ENCODE data around the gene FARS2. TPM values are rescaled to one million over a fixed set of nuclear protein-coding genes. Genes with fewer than 3 reads are reported as not detected.

Gene FARS2
- total and polyA plus RNA-seq, 10 donors = 9.0 to 27.4 (median 19.8) TPM

DNA sequence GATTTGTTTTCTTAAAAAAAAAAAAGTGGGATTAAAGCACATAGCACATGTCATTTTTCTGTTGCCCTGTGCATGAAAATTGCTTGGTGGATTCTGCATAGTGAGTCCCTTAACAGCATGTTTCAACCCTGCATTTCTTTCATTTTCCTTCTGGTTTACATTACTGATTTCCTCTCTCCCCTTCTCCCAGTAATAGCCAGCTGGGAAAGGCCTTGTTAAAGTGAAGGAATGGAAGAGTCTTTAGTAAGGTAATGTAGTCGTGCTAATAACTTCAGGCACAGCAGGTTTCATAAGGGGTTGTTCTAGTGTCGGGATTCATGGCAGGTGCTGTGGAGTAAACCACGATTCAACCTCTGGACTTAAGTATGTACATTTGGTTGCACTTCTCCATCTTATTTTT, 202.4 kb downstream of the FARS2 start:
- TF ChIP-seq POLR2A (IDR thresholded peaks at IDR 0.05) (no peak), POLR2AphosphoS5 (IDR thresholded peaks at IDR 0.05) (no peak)
- TF ChIP-seq, protein P1, sequence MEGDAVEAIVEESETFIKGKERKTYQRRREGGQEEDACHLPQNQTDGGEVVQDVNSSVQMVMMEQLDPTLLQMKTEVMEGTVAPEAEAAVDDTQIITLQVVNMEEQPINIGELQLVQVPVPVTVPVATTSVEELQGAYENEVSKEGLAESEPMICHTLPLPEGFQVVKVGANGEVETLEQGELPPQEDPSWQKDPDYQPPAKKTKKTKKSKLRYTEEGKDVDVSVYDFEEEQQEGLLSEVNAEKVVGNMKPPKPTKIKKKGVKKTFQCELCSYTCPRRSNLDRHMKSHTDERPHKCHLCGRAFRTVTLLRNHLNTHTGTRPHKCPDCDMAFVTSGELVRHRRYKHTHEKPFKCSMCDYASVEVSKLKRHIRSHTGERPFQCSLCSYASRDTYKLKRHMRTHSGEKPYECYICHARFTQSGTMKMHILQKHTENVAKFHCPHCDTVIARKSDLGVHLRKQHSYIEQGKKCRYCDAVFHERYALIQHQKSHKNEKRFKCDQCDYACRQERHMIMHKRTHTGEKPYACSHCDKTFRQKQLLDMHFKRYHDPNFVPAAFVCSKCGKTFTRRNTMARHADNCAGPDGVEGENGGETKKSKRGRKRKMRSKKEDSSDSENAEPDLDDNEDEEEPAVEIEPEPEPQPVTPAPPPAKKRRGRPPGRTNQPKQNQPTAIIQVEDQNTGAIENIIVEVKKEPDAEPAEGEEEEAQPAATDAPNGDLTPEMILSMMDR (IDR thresholded peaks at IDR 0.05 in 8 of 11, conservative IDR thresholded peaks at IDR 0.05 in 3 of 11) = no peak
- 77 to 93% (median 89%) methylated on average over 3 of the region's 3 CpGs for WGBS, 5 donors
- Histone ChIP-seq H3K4me3 (no peak overlapping the region), H3K4me1 (no peaks in the 10 kb centered on the region), H3K27ac (no peak overlapping the region), H3K27me3 (replicated peaks in 1 of 7) (no peaks in the 10 kb centered on the region), H3K9me3 (peaks cover 0 to 5% (median 0%) of the 10 kb centered on the region in 8 donors), H3K36me3 (no peaks in the 10 kb centered on the region)
- DNase-seq = no peak
- intact Hi-C loops (cut with DNase I; ENCODE audit: low total_unique reads) = no loop called here

DNA sequence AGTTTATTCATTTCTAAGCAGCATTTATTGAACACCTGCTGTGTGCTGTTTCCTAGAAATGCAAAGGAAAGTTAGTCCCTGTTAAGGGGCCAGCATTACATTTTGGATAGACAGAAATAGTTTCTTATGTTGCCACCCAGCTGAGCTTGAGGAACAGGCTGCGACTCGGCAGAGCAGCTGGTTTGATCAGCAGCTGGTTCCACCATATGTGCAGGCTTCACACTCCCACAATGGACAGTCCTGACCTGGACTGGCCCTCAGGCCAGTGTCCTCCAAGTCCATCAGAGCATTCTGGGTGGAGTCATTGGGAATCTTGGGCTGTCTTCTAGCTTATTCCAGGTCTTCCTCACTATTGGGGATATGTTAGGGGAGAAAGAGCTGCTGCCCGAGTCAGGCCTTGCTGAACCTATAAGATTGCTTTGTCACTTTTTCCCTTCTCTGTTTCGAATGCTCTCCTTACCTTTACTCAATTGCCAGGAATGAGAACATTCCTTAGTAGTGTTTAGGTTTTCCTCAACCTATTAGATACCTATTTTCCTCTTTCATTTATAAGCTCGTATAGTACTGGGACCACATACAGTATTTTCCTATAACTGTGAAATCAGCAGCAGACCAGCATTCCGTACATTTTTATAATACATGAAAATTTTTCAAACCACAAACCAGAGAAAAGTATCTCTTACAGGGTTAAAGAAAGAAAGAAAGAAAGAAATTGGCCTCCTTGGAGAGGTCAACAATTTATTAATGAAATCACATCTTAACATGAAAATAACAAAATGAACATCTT, 203.0 kb downstream of the FARS2 start:
- WGBS, 5 donors = 83 to 96% (median 93%) methylated on average over 6 of the region's 6 CpGs
- TF ChIP-seq POLR2AphosphoS5 (IDR thresholded peaks at IDR 0.05) (no peak), POLR2A (IDR thresholded peaks at IDR 0.05) (no peak)
- TF ChIP-seq, protein P1 (IDR thresholded peaks at IDR 0.05 in 8 of 11, conservative IDR thresholded peaks at IDR 0.05 in 3 of 11) = no peak
- DNase-seq = no peak

DNA sequence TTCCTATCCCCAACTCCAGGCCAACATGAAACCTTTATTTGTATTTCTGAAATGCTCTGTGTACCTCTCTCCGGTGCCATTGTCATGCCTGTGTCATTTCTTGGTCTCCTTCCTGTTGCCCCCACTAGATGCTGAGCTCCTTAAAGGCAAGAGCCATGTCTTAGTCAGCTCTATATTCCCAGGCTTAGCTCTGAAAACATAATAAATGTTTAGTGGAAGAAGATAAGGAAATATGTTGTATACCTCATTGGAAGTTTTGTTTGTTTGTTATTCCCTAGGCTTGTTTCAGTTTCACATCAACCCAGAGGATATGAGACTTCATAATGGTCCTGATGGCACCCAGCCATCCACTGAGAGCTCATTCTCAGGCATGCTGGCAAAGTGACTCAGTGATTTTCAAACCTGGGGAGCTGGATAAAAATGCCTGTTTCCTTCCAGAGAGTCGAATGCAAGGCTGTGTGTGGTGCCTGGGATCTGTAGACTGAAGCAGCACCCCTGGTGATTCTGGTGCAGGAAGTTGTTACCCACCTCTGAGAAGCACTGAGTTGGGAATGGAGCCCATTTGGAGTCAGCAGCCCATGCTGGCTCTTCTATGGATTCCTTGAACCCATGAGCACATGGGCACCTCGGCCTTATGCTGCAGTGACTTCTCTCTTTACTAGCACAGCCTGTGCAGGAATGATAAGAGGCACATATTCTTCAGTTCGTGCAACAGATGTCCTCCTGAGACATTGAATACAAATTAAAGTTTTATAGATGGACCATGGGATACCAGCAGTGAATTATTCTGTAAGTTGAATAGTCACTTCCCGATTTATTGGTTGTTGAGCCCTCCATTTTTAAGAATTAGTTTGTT, 205.2 kb downstream of the FARS2 start:
- Histone ChIP-seq H3K4me1 (peaks cover 6 to 10% (median 8%) of the 10 kb centered on the region in 6 donors), H3K36me3 (peaks cover 0 to 5% (median 0%) of the 10 kb centered on the region in 6 donors), H3K4me3 (no peak overlapping the region), H3K27ac (no peak overlapping the region), H3K9me3 (peaks cover 0 to 2% (median 0%) of the 10 kb centered on the region in 8 donors), H3K27me3 (replicated peaks in 1 of 7) (no peaks in the 10 kb centered on the region)
- DNase-seq = no peak
- TF ChIP-seq POLR2A (IDR thresholded peaks at IDR 0.05) = no peak
- TF ChIP-seq POLR2AphosphoS5 (IDR thresholded peaks at IDR 0.05) = no peak
- TF ChIP-seq, protein P1 (IDR thresholded peaks at IDR 0.05 in 8 of 11, conservative IDR thresholded peaks at IDR 0.05 in 3 of 11) = no peak
- WGBS, 5 donors = 85 to 97% (median 89%) methylated on average over 5 of the region's 5 CpGs
- intact Hi-C loops (cut with DNase I; ENCODE audit: low total_unique reads) = no loop called here

More for the DNA sequence above, 203.0 kb downstream of the FARS2 start:
- Histone ChIP-seq H3K4me3 (no peak overlapping the region), H3K27ac (no peak overlapping the region), H3K9me3 (peaks cover 0 to 5% (median 0%) of the 10 kb centered on the region in 8 donors), H3K27me3 (replicated peaks in 1 of 7) (no peaks in the 10 kb centered on the region), H3K4me1 (no peaks in the 10 kb centered on the region), H3K36me3 (peaks cover 0 to 4% (median 0%) of the 10 kb centered on the region in 6 donors)
- intact Hi-C loops (cut with DNase I; ENCODE audit: low total_unique reads) = no loop called here

DNA sequence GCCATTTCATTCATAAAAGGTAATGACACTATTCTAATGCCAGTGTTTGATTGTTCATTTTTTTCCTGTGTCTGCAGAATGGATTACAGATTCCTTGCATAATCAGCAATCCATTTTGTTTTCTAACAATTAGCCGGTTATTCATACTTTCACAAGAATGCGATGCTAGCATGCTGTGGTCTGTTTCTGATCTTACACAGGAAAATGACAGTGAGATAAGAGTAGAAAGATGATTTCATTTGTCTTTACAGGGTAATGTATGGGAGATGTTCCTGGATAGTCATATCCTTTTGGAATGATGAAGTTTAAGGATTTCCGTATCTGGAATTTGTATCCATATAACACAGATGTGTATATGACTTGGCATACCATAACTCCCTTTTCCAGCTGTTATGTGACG, 207.3 kb downstream of the FARS2 start:
- Histone ChIP-seq H3K4me1 (peaks cover 6 to 14% (median 8%) of the 10 kb centered on the region in 6 donors), H3K9me3 (no peaks in the 10 kb centered on the region), H3K27ac (no peak overlapping the region), H3K36me3 (peaks cover 0 to 5% (median 0%) of the 10 kb centered on the region in 6 donors), H3K4me3 (no peak overlapping the region), H3K27me3 (replicated peaks in 1 of 7) (no peaks in the 10 kb centered on the region)
- TF ChIP-seq, protein P1 (IDR thresholded peaks at IDR 0.05 in 8 of 11, conservative IDR thresholded peaks at IDR 0.05 in 3 of 11) = no peak
- no peak for TF ChIP-seq POLR2AphosphoS5 (IDR thresholded peaks at IDR 0.05)
- TF ChIP-seq POLR2A (IDR thresholded peaks at IDR 0.05) = no peak
- WGBS, 5 donors = 91 to 96% (median 93%) methylated on average over 4 of the region's 4 CpGs
- intact Hi-C loops (cut with DNase I; ENCODE audit: low total_unique reads) = no loop called here
- DNase-seq = no peak

All from spleen (tissue), 11 donors.